WERI-Rb-1 (cell line): ENCODE results near the gene CERK.
A peak's percentile ranks its signal among the peaks of the same experiment; 100 is the strongest.

ENCODE experiments used
- DNase-seq: peaks from one replicate; pipeline ENCODE4 v3.0.0-alpha.2; 2020
- H3K27ac ChIP-seq: fragments of 250-450 bp; sonication (Bioruptor Pico); 2 replicates; pipeline ENCODE4 v1.5.1; 2020; ENCODE audit warnings: mild to moderate bottlenecking, moderate library complexity
- H3K27me3 ChIP-seq: fragments of 250-450 bp; sonication (Bioruptor Pico); 2 replicates; pipeline ENCODE4 v1.5.1; 2021; ENCODE audit warnings: mild to moderate bottlenecking, low read depth, moderate library complexity; ENCODE audit not compliant: insufficient read depth, severe bottlenecking
- H3K36me3 ChIP-seq: fragments of 250-450 bp; sonication (Bioruptor Pico); 2 replicates; pipeline ENCODE4 v1.5.1; 2020; ENCODE audit warnings: mild to moderate bottlenecking, moderate library complexity
- H3K4me3 ChIP-seq: 2 replicates; pipeline ENCODE4 v1.5.1; 2011; ENCODE audit warnings: low read depth, mild to moderate bottlenecking, control low read depth, low read length
- H3K9me3 ChIP-seq: fragments of 250-450 bp; sonication (Bioruptor Pico); 2 replicates; pipeline ENCODE4 v1.5.1; 2021; ENCODE audit warnings: mild to moderate bottlenecking, moderate library complexity; ENCODE audit not compliant: severe bottlenecking
- TF ChIP-seq, protein P1 (sequence below): IDR thresholded peaks from 2 replicates; pipeline ENCODE4 v1.5.1; 2011; ENCODE audit warnings: low read depth, mild to moderate bottlenecking, control low read depth, inconsistent platforms, low read length

Gene CERK

DNA sequence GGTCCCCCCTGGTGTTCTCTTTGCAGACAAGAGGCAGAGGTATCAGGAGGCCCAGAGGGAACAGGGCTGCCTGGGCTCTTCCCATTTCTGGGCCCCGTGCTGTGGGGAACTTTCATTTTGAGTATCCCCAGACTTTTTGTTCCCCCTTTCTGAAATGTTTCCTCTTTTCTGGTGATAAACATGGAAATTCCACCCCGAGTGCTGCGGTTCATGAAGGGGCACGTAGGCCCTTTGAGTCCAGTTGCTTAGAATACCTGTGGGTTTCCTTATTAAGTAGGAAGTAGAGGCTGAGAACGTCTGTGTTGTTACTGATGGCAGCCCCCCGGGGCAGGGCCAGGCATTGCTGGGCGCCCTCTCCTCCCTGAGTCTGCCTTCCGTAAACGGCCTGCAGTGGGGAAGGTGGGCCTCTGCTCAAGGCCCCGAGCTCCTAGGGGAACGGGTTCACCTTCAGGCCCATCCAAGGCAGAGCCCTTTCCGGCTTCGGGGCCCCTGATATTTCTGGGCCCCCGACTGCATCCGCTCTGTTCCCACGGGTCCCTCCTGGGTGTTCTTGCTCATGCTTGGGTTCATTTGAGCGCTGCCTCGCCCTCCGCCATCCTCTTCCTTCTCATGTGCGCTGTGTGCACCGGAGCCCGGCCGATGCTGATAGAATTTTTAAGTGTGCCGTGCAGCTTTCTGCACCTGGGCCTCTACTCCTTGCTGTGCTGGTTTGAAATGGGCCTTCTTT lies 36.4 kb upstream of the CERK start:
- TF ChIP-seq, protein P1, sequence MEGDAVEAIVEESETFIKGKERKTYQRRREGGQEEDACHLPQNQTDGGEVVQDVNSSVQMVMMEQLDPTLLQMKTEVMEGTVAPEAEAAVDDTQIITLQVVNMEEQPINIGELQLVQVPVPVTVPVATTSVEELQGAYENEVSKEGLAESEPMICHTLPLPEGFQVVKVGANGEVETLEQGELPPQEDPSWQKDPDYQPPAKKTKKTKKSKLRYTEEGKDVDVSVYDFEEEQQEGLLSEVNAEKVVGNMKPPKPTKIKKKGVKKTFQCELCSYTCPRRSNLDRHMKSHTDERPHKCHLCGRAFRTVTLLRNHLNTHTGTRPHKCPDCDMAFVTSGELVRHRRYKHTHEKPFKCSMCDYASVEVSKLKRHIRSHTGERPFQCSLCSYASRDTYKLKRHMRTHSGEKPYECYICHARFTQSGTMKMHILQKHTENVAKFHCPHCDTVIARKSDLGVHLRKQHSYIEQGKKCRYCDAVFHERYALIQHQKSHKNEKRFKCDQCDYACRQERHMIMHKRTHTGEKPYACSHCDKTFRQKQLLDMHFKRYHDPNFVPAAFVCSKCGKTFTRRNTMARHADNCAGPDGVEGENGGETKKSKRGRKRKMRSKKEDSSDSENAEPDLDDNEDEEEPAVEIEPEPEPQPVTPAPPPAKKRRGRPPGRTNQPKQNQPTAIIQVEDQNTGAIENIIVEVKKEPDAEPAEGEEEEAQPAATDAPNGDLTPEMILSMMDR, result no peak
- no peak for DNase-seq
- Histone ChIP-seq H3K4me3 (no peak overlapping the region), H3K27ac (peak overlapping the region; percentile 7; the same call in 1 of the 2 replicates), H3K27me3 (no peaks in the 10 kb centered on the region), H3K9me3 (no peaks in the 10 kb centered on the region), H3K36me3 (no peaks in the 10 kb centered on the region)

DNA sequence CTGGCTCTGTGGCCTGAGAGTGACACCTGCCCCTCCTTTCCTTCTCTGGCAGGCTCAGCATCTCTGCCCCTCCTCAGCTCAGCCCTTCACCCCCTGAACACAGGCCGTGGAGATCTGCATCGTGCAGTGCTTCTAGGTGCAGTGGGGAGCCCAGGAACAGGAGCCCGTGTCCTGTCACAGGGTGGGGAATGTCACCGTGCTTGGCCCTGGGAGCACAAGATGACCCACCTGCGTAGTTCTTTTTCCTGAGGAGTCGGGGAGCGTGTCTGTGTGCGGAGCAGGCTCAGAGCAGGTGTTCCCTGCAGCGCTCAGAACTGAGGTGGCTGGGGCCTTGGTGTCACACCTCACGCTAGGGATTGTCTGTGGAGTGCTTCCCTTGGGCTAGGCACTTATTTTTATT lies 35.0 kb upstream of the CERK start:
- TF ChIP-seq, protein P1, result no peak
- H3K27ac ChIP-seq, result no peak overlapping the region
- no peak overlapping the region for H3K4me3 ChIP-seq
- H3K36me3 ChIP-seq, result no peaks in the 10 kb centered on the region
- no peaks in the 10 kb centered on the region for H3K9me3 ChIP-seq
- no peaks in the 10 kb centered on the region for H3K27me3 ChIP-seq
- DNase-seq, result no peak

DNA sequence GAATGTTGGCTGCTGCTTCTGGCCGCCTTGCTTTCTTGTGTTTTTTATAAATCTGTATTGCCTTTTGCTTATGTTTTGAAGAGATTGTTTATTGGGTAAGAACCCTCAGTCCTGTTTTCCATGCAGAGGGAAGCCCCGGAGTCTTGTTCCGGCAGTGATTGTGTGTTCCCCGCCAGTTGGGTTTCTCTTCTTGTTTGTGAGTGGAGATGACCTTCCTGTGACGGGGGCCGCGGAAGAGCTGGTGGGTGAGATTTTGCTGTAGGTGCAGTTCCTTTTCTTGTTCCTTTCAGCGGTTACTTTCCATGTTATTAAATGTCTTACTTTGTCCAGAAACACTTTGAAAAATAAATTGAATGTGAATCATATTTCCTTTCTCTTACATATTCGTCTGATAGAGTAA lies 32.7 kb upstream of the CERK start:
- no peak for DNase-seq
- TF ChIP-seq, protein P1, result no peak
- Histone ChIP-seq H3K4me3 (no peak overlapping the region), H3K9me3 (no peaks in the 10 kb centered on the region), H3K36me3 (no peaks in the 10 kb centered on the region), H3K27me3 (no peaks in the 10 kb centered on the region), H3K27ac (no peak overlapping the region)

DNA sequence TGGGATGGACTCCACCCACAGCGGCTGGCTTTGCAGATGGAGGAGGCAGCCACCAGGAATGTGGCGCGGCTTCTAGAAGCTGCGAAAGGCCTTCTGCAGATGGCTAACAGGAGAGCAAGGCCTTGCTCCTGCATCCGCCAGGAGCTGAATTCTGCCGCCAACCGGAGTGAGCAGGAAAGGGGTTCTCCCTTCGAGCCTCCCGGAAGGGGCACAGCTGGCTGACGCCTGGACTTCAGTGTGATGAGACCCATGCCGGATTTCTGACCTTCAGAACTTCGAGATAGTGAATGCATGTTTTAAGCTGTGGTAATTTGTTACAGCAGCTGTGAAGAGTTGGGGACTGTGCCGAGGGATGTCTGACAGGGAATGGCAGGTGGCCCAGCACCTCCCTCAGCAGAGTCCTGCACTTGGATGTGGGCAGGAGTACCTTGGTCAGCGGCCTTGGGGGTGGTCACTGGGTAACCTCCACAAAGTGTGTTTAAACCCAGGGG lies 32.1 kb upstream of the CERK start:
- no peaks in the 10 kb centered on the region for H3K36me3 ChIP-seq
- no peak overlapping the region for H3K4me3 ChIP-seq
- DNase-seq, result no peak
- H3K27ac ChIP-seq, result no peak overlapping the region
- H3K27me3 ChIP-seq, result no peaks in the 10 kb centered on the region
- TF ChIP-seq, protein P1, result no peak
- H3K9me3 ChIP-seq, result no peaks in the 10 kb centered on the region

DNA sequence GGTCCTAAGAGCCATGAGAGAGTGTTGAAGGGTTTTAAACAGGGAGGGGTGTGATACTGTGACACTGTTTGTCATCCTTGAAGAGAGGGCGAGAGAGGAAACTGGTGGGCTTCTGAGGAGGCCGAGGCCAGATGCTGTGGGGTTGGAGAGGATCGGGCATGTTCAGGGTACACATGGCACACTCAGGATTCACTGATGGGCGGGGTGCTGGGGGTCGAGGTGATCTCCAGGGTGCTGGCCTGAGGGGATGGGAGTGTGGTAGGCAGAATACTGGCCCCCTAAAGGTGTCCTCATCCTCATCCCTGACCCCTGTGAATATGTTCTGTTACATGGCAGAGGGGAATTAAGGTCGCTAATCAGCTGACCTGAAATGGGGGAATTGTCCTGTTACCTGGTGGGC lies 31.7 kb upstream of the CERK start:
- H3K27ac ChIP-seq, result no peak overlapping the region
- no peak overlapping the region for H3K4me3 ChIP-seq

More for the DNA sequence above, 31.7 kb upstream of the CERK start:
- peaks cover 4% of the 10 kb centered on the region for H3K36me3 ChIP-seq
- TF ChIP-seq, protein P1, result no peak
- DNase-seq, result no peak
- H3K9me3 ChIP-seq, result no peaks in the 10 kb centered on the region
- H3K27me3 ChIP-seq, result no peaks in the 10 kb centered on the region
